DND-41 (cell line): ENCODE measurements around the gene PYY.

ENCODE experiments used
- ATAC-seq: fragments of 200-7000 bp; cut with Tn5 transposase; 3 replicates; pipeline ENCODE4 v1.9.1; 2021; ENCODE audit warnings: low read depth; ENCODE audit not compliant: insufficient read depth
- DNase-seq: peaks from one replicate; pipeline ENCODE4 v3.0.0-alpha.2; 2020
- H2AFZ ChIP-seq: 2 replicates; pipeline ENCODE4 v1.6.0; 2012; ENCODE audit warnings: low read depth, low read length
- H3K27ac ChIP-seq: 2 replicates; pipeline ENCODE4 v1.5.1; 2012; ENCODE audit warnings: low read length, inconsistent platforms
- H3K27me3 ChIP-seq: fragments of 200-600 bp; sonication (generic); 2 replicates; pipeline ENCODE4 v1.6.0; 2012; ENCODE audit warnings: low read length, mild to moderate bottlenecking, inconsistent platforms; ENCODE audit not compliant: insufficient read depth, poor library complexity
- H3K36me3 ChIP-seq: 2 replicates; pipeline ENCODE4 v1.5.1; 2012; ENCODE audit warnings: low read length, inconsistent platforms; ENCODE audit not compliant: insufficient read depth
- H3K4me1 ChIP-seq: 2 replicates; pipeline ENCODE4 v1.5.1; 2012; ENCODE audit warnings: mild to moderate bottlenecking, low read length; ENCODE audit not compliant: insufficient read depth
- H3K4me2 ChIP-seq: 2 replicates; pipeline ENCODE4 v1.6.0; 2012; ENCODE audit warnings: mild to moderate bottlenecking, moderate library complexity, low read length, inconsistent platforms; ENCODE audit not compliant: insufficient read depth
- H3K4me3 ChIP-seq, 2 experiments: fragments of 200-600 bp in 1 of 2; shearing (Covaris generic) in 1 of 2; 2 replicates each; pipeline ENCODE4 v1.5.1; 2012 to 2016; ENCODE audit warnings: inconsistent platforms in 2 of 2, low read length in 2 of 2, mild to moderate bottlenecking in 2 of 2, low read depth in 1 of 2, moderate library complexity in 1 of 2
- H3K79me2 ChIP-seq: 2 replicates; pipeline ENCODE4 v1.6.0; 2012; ENCODE audit warnings: low read length, inconsistent platforms; ENCODE audit not compliant: insufficient read depth
- H3K9ac ChIP-seq: 2 replicates; pipeline ENCODE4 v1.6.0; 2012; ENCODE audit warnings: low read depth, mild to moderate bottlenecking, inconsistent platforms, low read length, moderate library complexity
- H3K9me3 ChIP-seq: 2 replicates; pipeline ENCODE4 v1.5.1; 2012; ENCODE audit warnings: low read length, moderate library complexity, mild to moderate bottlenecking, inconsistent platforms; ENCODE audit not compliant: insufficient read depth, severe bottlenecking
- H4K20me1 ChIP-seq: 2 replicates; pipeline ENCODE4 v1.6.0; 2012; ENCODE audit warnings: low read length; ENCODE audit not compliant: insufficient read depth
- CTCF ChIP-seq: IDR thresholded peaks from 2 replicates; pipeline ENCODE4 v1.5.1; 2012; ENCODE audit warnings: borderline replicate concordance, low read length, moderate library complexity, mild to moderate bottlenecking; ENCODE audit not compliant: poor library complexity, severe bottlenecking; ENCODE audit errors: extremely low read depth
- EZH2 ChIP-seq: IDR thresholded peaks from 3 replicates; pipeline ENCODE4 v1.6.1; 2012; ENCODE audit warnings: borderline replicate concordance, low read depth, mild to moderate bottlenecking, moderate library complexity, low read length, inconsistent platforms; ENCODE audit not compliant: severe bottlenecking

PYY gene

GRCh38 chr17:43952724-43953666, 745 bp downstream of the PYY start:
- Histone ChIP-seq H3K4me2 (no peak overlapping the region), H3K4me3 (no peak overlapping the region), H2AFZ (no peak overlapping the region), H3K27me3 (peaks cover 9% of the 10 kb centered on the region), H3K4me1 (no peaks in the 10 kb centered on the region), H3K79me2 (no peaks in the 10 kb centered on the region), H3K36me3 (no peaks in the 10 kb centered on the region), H4K20me1 (no peaks in the 10 kb centered on the region), H3K9ac (no peak overlapping the region), H3K9me3 (no peaks in the 10 kb centered on the region), H3K27ac (no peak overlapping the region)
- no peak for DNase-seq
- TF ChIP-seq EZH2: no peak
- TF ChIP-seq CTCF: no peak
- no peak for ATAC-seq

DNA sequence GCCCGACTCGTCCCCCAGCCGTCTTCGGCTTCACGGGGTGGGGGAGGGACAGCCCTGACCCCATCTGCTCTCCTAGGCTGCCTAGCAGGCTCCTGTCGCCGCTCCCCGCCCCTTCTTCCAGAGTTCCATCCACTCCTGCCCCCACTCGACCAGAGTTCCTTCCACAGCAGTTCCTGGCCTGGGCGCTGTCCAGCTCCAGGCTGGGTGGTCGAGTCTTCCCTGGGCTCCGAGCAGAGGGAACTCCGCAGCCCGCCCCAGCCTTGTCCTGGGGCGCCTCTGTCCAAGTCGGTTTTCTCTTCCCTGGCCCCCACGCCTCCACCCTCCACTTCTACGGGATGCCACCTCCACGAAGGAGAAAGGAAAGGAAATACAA, 1.4 kb downstream of the PYY start:
- ATAC-seq: no peak
- no peaks in the 10 kb centered on the region for H3K36me3 ChIP-seq
- no peaks in the 10 kb centered on the region for H4K20me1 ChIP-seq
- no peak overlapping the region for H3K4me2 ChIP-seq
- no peak overlapping the region for H2AFZ ChIP-seq
- peaks cover 9% of the 10 kb centered on the region for H3K27me3 ChIP-seq
- no peak for TF ChIP-seq EZH2
- no peak for TF ChIP-seq CTCF
- H3K9ac ChIP-seq: no peak overlapping the region
- no peak overlapping the region for H3K27ac ChIP-seq
- H3K79me2 ChIP-seq: no peaks in the 10 kb centered on the region
- H3K4me3 ChIP-seq: no peak overlapping the region
- no peaks in the 10 kb centered on the region for H3K4me1 ChIP-seq
- no peak for DNase-seq
- no peaks in the 10 kb centered on the region for H3K9me3 ChIP-seq

DNA sequence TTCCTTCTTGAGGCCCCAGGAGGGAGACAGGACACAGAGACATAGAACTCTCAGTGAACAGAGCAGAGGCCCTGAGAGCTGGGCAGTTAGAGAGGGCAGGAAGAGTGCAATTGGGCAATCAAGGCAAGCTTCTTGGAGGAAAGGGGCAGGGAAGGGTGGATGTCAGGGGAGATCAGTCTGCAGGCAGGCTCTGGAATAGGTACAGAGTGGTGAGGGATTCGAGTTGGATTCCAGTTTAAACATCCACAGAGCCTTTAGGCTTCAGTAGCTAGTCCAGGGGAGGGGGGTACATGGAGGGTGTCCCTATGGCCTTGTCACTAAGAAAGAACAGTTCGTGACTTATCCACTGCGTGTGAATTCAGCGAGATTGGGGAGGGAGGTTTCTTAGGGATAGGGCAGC, 2.0 kb downstream of the PYY start:
- Histone ChIP-seq H2AFZ (no peak overlapping the region), H3K36me3 (no peaks in the 10 kb centered on the region), H3K9me3 (no peaks in the 10 kb centered on the region), H3K27me3 (peaks cover 9% of the 10 kb centered on the region), H3K4me1 (no peaks in the 10 kb centered on the region), H3K4me2 (no peak overlapping the region), H3K9ac (no peak overlapping the region), H4K20me1 (no peaks in the 10 kb centered on the region), H3K79me2 (no peaks in the 10 kb centered on the region), H3K4me3 (no peak overlapping the region), H3K27ac (no peak overlapping the region)
- DNase-seq (no peak), ATAC-seq (no peak)
- no peak for TF ChIP-seq CTCF

DNA sequence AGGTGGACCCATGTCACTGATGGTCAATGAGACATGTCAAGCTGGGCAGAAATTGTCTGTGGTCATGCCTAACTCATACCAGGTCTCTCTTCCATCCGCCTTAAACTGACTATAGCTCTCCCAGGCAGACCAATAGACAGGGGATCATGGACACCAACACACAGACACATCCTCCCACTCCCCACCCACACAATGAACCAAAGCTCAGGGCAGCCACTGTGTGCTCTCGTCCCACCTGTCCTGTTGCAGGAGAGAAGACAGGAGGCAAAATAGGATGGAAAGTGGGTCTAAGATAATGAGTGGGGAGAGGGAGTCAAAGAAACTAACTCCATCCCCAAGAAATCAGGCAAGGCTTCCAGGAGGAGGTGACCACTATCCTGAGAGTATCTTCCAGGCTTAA, 3.2 kb downstream of the PYY start:
- H4K20me1 ChIP-seq: no peaks in the 10 kb centered on the region
- H3K27ac ChIP-seq: no peak overlapping the region
- H3K79me2 ChIP-seq: no peaks in the 10 kb centered on the region
- no peak for DNase-seq
- no peak for ATAC-seq
- H3K27me3 ChIP-seq: peaks cover 4% of the 10 kb centered on the region
- no peak overlapping the region for H3K9ac ChIP-seq
- H3K4me1 ChIP-seq: no peaks in the 10 kb centered on the region
- H3K4me3 ChIP-seq: no peak overlapping the region
- TF ChIP-seq CTCF (no peak), EZH2 (no peak)
- H2AFZ ChIP-seq: no peak overlapping the region
- no peaks in the 10 kb centered on the region for H3K36me3 ChIP-seq
- no peaks in the 10 kb centered on the region for H3K9me3 ChIP-seq
- no peak overlapping the region for H3K4me2 ChIP-seq
